MG63 (cell line): Measurements from ENCODE around the gene SLC6A18. TPM values are rescaled to one million over a fixed set of nuclear protein-coding genes. Genes with fewer than 3 reads are reported as not detected.

Experiments
- DNase-seq: peaks from one replicate; pipeline ENCODE4 v3.0.0-alpha.2; 2020
- H3K27me3 ChIP-seq: fragments of 250-450 bp; sonication (Bioruptor Pico); 2 replicates; pipeline ENCODE4 v1.5.1; 2020; ENCODE audit warnings: mild to moderate bottlenecking, moderate library complexity
- H3K36me3 ChIP-seq: fragments of 250-450 bp; sonication (Bioruptor Pico); 2 replicates; pipeline ENCODE4 v1.5.1; 2020; ENCODE audit warnings: mild to moderate bottlenecking, moderate library complexity
- H3K4me3 ChIP-seq: fragments of 250-450 bp; sonication (Bioruptor Pico); 2 replicates; pipeline ENCODE4 v1.5.1; 2020; ENCODE audit warnings: mild to moderate bottlenecking, moderate library complexity
- H3K9me3 ChIP-seq: fragments of 250-450 bp; sonication (Bioruptor Pico); 2 replicates; pipeline ENCODE4 v1.5.1; 2020; ENCODE audit warnings: mild to moderate bottlenecking, moderate library complexity
- total RNA-seq: library from RNA; depleted of rRNA; stranded (reverse); fragments of >200 nt; shearing (Covaris generic); gene quantifications from 2 replicates; pipeline ENCODE4 v1.2.3, GENCODE V29; 2014; ENCODE audit warnings: low replicate concordance; rRNA removed

SLC6A18 gene, protein sequence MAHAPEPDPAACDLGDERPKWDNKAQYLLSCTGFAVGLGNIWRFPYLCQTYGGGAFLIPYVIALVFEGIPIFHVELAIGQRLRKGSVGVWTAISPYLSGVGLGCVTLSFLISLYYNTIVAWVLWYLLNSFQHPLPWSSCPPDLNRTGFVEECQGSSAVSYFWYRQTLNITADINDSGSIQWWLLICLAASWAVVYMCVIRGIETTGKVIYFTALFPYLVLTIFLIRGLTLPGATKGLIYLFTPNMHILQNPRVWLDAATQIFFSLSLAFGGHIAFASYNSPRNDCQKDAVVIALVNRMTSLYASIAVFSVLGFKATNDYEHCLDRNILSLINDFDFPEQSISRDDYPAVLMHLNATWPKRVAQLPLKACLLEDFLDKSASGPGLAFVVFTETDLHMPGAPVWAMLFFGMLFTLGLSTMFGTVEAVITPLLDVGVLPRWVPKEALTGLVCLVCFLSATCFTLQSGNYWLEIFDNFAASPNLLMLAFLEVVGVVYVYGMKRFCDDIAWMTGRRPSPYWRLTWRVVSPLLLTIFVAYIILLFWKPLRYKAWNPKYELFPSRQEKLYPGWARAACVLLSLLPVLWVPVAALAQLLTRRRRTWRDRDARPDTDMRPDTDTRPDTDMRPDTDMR
- total RNA-seq: not detected in 2 replicates

DNA sequence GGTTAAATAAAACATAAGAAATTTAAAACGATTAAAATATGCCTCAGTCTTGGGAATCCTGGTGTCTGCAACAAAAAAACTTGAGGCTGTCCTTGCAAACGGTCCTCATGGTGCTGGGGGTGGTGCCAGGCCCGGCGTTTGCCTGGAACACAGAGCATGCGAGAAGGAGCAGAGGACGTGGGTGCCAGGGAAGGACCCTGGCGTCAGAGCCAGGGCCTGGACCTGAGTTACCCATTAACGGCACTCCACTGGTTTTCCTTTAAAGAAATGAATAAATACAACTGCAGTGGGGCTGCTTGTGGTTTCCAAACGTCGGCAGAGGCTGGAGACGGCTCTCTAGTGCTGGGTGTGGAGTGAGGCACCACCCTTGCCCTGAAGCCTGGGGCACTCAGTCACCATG, at the start of gene SLC6A18:
Gene SLC6A18, plus strand, starts transcription at position 301 of the 400 bp plus-strand sequence. Its CDS starts 97 bp downstream, at position 398.
- Histone ChIP-seq H3K27me3 (peaks cover 27% of the 10 kb centered on the region), H3K4me3 (no peak within 1 kb of the TSS), H3K36me3 (no peaks in the 10 kb centered on the region), H3K9me3 (no peaks in the 10 kb centered on the region)
- no peak for DNase-seq

DNA sequence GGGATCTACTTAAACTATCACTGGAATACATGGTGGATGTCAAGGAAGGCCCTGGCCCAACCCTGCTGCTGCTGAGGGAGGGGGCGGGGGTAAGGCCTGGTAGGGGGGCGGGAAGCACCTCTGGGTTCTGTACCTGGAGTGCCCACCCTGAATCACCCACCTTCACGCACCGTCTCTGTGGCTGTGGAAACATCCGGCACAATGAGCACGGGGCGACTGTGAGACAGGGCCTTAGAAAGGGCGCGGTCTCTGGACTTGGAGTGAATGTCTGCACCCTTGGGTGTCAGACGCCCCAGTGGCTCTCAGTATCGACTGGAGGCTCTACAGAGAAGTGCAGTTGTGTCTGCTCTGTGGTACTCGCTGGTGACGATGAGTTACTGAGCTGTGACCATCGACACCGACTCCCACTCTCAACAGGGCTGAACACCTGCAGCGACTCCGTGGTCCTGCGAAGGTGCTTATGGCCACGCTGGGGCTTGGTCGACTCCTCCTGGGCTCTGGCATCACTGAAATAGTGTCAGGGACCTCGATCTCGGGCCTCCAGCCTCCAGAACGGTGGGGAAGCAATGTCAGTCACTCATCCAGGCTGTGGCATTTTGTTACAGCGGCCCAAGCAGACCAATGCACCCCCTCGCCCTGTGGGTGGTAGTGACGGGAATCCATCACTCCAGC, 49.2 kb upstream of the SLC6A18 start:
- H3K36me3 ChIP-seq: no peaks in the 10 kb centered on the region
- no peak overlapping the region for H3K4me3 ChIP-seq
- H3K9me3 ChIP-seq: 0 out of 2 replicates have a peak, but pooled peaks cover 2% of the 10 kb centered on the region
- H3K27me3 ChIP-seq: no peaks in the 10 kb centered on the region
- DNase-seq: no peak

DNA sequence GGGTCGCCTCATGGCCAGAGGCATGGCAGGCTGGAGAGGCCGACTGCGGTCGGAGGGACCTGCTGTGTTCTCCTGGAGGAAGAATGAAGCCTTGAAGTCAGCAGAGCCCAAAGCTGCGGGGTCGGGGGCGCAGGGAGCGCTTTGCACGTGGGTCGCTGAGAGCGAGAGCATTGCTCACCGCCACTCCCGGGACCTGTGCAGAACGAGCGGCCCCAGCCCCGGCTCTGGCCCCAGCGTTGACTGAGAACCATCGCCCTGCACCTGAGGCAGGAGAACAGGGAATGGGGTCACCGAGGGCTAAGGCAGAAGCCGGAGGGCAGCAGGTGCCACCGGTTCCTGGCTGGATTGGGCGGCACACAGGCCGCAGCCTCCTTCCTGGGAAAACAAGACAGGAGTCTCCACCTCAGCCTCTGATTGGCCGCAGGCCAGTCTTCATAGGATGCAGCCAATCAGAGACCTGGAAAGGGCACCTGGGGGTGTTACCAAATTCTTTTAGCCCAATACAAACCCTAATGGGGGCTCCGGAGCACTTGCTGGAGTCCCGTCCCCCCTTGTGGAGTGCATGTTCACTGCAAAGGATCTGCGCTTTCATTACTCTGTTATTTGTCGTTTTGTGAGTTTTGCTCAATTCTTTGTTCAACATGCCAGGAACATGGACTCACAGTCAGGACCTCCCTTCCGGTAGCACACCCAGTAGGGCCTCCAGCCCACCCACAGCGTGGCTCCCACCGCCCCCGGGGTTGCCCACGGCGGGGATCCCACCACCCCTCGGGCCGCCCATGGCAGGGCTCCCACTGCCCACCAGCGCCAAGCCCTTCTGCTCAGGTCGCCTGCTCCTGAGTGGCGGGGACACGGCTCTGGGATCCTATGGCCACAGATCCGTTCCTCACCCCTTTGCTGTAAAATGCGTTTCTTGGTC, 48.4 kb upstream of the SLC6A18 start:
- no peaks in the 10 kb centered on the region for H3K27me3 ChIP-seq
- no peak overlapping the region for H3K4me3 ChIP-seq
- no peak for DNase-seq
- H3K36me3 ChIP-seq: no peaks in the 10 kb centered on the region
- H3K9me3 ChIP-seq: 0 out of 2 replicates have a peak, but pooled peaks cover 2% of the 10 kb centered on the region

DNA sequence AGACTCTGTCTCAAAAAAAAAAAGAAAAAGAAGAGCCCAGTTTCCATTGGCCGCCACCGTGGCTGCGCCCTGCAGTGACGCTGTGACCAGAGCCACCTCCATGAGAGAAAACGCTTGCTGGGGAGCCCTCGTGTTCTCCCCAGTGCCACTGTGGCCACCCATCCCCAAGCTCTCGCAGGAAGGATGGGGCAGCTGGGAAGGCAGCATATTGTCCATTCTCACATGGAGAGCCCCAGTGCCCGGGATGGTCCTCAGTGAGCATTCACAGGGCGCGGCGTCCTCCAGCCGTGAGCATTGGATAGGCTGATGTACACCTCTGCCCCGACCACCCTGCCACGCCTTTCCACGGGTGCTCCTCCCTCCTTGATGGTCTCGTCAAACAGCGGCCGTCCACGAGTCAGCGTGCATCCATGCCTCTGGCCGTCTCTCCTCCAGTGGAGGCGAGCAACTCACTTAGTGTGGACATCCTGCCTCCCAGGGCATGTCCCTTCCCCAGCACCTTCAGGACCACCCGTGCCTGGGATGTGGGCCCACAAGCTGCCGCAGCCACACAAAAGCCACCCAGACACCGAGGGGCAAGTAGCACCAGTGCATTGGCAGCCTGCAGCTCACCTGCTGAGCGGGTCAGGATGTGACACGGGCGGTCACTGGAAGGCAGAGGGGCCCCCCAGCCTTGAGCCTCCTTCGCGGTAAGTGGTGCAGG, 47.2 kb upstream of the SLC6A18 start:
- Histone ChIP-seq H3K4me3 (no peak overlapping the region), H3K9me3 (0 out of 2 replicates have a peak, but pooled peaks cover 2% of the 10 kb centered on the region), H3K36me3 (no peaks in the 10 kb centered on the region), H3K27me3 (no peaks in the 10 kb centered on the region)
- DNase-seq: no peak

DNA sequence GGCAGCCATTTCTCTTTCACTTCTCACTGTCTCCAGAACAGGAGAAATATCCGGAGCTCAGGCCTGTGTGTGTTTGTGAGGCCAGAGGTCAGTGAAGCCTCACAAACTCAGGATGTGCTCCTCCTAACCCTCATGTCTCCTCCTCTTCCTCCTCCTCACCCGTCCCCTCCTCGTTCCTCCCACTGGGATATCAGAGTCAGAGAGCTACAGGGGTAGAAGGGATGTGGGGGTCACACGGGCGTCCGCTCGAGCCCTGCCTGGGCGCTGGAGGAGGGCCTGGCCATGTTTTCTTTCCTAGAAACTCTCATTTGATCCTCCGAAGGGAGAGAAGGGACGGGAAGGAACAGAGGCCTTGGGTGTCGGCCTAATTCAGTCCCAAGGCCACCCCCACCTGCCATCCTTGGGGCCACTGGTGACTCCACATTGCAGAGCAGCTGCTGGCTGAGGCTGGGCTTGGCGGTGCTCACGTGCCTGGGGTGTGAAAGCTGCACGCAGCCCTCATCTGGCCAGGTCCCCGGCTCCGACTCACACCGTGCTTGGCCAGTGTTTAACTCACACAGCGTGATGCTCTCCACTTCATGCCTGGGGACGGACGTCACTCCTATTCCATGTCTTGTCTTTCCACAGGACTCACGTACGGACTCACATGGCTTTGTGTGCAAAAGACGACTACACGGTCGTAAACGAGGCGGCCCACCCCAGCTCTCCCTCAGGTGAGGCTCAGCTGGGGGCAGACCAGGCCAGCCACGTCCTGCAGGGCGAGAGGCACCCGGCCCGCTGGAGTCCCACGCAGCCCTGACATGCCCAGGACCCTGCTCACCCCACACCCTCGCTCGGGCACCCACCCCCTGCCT, 46.4 kb upstream of the SLC6A18 start:
- no peak for DNase-seq
- H3K9me3 ChIP-seq: no peaks in the 10 kb centered on the region
- no peaks in the 10 kb centered on the region for H3K36me3 ChIP-seq
- H3K4me3 ChIP-seq: no peak overlapping the region
- no peaks in the 10 kb centered on the region for H3K27me3 ChIP-seq

DNA sequence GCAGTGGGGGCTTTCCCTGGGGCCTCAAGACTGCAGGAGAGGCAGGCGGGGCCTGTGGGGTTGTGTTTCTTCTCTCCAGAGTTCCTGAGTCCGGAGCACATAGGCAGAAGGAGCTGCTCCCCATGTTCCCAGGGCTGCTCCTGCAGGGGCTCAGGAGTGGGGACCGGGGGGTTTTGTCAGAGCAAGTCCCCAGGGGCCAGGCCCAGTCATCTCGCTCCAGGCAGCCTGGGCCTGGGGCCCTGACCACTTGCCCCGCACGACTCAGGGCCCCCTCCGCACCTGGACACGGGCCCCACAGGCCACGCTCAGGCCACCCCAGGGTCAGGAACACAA, 45.8 kb upstream of the SLC6A18 start:
- H3K4me3 ChIP-seq: no peak overlapping the region

DNA sequence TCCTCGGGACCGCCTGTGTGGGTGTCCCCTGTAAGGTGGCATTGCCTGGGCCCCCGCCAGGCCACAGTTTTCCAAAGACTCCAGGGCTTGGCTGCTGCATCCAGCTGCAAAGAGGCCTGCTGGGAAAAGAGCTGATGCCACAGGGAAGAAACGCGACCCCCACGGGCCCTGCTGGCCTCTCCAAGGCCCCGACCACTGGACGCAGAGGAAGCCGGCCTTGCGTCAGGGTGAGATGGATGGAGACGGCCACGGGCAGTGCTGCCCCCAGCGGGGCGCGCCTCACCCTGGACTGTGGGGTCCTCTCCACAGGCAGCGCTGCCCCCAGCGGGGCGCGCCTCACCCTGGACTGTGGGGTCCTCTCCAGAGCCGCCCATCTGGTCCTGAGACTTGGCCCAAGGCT, 45.1 kb upstream of the SLC6A18 start:
- Histone ChIP-seq H3K9me3 (no peaks in the 10 kb centered on the region), H3K36me3 (no peaks in the 10 kb centered on the region)

More for the DNA sequence above, 45.8 kb upstream of the SLC6A18 start:
- no peaks in the 10 kb centered on the region for H3K36me3 ChIP-seq
- no peaks in the 10 kb centered on the region for H3K27me3 ChIP-seq
- no peak for DNase-seq
- H3K9me3 ChIP-seq: no peaks in the 10 kb centered on the region

DNA sequence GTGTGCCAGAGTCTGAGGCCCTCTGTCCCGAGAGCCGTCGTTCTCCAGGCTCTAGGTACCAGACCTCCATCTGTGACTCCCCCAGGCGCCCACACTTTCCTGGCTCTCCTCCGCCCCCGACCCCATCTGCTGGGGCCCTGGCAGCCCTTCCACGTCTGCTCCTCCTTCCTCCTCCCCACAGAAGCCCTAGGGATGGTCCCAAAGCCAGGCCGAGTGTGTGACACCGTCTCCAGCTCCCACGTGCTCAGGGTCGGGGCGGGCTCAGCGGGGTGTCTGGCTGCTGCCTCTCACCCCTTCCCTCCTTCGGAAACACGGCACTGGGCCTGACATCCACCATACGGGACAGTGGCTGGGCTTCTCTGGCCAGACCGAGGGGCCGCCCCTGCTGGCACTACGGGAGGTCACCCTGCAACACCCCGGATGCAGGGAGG, 44.3 kb upstream of the SLC6A18 start:
- Histone ChIP-seq H3K4me3 (no peak overlapping the region), H3K36me3 (no peaks in the 10 kb centered on the region), H3K27me3 (no peaks in the 10 kb centered on the region), H3K9me3 (no peaks in the 10 kb centered on the region)
- DNase-seq: no peak

More for the DNA sequence above, 45.1 kb upstream of the SLC6A18 start:
- H3K27me3 ChIP-seq: no peaks in the 10 kb centered on the region
- DNase-seq: no peak
- no peak overlapping the region for H3K4me3 ChIP-seq

DNA sequence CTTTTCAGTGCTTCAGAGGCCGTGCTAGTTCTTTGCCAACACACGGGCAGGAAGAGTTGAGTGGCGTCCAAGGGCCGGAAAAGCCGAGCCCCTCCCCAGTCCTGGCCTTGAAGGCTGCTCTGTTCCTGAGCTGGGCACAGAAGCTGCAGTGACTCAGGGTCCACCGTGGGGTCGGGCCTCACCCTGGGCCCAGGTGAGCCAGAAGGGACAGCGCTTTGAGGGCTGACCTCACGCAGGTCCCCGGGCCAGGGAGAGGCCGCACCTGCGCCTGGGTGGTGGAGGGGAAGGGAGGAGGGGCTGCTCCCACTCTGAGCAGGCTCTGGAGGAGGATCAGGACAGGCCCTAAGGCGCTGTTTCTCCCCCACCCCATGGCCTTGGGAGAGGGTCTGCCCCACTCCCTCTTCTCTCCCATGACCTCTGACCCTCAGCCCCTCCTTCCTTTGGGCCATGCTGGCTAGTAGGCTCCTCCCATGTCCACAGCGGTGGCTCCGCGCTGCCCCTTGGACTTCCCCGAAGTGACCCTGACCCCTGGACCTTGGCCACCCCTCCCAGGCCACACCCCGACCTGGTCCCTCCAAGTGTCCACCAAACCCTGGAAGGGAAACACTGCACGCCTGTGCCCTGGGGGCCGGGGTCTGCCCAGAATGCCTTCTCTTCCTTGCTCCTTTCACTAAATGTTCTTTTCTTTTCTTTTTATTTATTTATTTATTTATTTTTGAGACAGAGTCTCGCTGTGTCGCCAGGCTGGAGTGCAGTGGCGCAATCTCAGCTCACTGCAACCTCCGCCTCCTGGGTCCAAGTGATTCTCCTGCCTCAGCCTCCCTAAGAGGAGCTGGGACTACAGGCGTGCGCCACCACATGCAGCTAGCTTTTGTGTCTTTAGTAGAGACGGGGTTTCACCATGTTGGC, 43.5 kb upstream of the SLC6A18 start:
- H3K27me3 ChIP-seq: peaks cover 5% of the 10 kb centered on the region; the same call in 1 of the 2 replicates
- no peaks in the 10 kb centered on the region for H3K36me3 ChIP-seq
- H3K9me3 ChIP-seq: no peaks in the 10 kb centered on the region
- no peak overlapping the region for H3K4me3 ChIP-seq
- no peak for DNase-seq

DNA sequence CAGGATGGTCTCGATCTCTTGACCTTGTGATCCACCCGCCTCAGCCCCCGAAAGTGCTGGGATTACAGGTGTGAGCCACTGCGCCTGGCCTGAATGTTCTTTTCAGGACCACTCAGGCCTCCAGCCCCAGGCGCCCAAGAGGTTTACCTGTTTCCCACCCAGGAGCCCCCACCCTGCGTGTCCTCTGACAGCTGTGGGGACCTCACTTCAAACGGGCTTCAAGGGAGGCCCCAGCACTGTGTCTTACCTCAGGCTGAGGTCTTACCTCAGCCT, 42.9 kb upstream of the SLC6A18 start:
- no peaks in the 10 kb centered on the region for H3K9me3 ChIP-seq
- DNase-seq: no peak
- no peak overlapping the region for H3K4me3 ChIP-seq
- no peaks in the 10 kb centered on the region for H3K36me3 ChIP-seq
- peaks cover 8% of the 10 kb centered on the region for H3K27me3 ChIP-seq

DNA sequence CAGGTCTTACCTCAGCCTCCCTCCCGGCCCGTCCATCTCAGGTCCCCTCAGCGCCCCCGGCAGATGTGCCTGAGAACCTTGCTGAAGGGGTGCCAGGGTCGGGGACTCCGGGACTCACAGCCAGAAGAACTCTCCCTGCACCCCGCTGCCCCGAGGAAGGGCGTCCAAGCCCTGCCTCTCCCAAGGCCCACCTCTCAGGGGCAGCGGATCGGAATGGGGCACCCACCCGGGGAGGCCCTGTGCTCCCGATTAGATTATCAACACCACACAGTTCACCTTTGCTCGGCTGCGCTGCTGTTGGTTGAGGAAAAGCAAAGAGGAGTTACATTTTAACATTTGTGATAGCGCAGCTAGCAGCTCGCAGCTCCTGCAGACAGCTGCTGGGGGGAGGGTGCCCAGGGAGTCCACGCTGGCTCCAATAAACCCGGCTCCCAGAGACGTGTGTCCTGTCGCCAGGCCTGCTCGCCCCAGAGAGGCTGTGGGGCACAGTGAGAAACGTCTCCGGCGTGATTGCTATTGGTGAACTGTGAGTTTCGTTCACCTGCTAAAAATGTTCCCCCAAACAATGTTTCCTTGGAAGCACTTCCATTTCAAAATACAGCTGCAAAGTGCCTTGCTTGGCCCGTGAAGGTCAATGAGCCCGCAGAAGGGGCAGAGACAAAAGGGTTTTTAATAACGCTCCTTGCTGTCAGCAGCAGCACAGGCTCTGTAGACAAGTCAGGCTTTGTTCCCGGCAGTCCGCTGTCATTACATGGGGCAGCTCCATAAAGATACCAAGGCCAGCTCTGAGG, 42.4 kb upstream of the SLC6A18 start:
- Histone ChIP-seq H3K27me3 (peaks cover 14% of the 10 kb centered on the region), H3K36me3 (no peaks in the 10 kb centered on the region), H3K4me3 (no peak overlapping the region), H3K9me3 (no peaks in the 10 kb centered on the region)
- DNase-seq: no peak

DNA sequence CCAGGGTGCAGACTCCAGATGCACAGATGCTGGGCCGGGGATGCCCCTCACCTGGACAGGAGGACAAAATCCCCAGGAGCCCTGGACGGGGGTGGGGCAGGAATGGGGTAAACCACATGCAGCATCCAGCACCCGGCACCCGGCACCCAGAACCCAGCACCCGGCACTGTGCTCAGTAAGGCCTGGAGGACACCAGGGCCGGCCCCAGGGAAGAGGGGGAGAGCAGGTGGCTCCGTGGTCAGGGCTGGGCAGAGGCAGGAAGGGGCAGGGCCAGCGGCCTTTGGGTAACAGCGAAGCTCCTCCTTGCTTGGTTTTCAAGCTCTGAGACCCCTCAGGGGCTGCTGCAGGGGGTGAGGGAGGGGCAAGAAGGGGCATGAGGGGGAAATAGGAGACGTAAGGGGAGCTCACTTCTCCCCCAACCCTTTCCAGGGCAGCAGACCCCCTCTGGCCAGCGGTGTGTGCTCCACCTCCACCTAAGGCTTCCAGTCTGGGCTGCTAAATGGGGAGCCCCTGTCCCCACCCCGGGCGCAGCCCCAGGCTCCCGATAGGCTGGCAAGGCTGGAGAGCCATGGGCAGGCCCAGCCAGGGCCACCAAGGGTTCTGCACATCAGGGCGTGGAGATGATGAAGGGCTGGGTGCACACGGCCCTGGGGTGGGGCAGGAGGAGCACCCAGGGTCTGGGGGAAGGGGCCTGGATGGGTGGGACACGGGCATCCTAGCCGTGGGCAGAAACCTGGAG, 41.6 kb upstream of the SLC6A18 start:
- DNase-seq: no peak
- no peaks in the 10 kb centered on the region for H3K36me3 ChIP-seq
- no peaks in the 10 kb centered on the region for H3K9me3 ChIP-seq
- peaks cover 21% of the 10 kb centered on the region for H3K27me3 ChIP-seq
- H3K4me3 ChIP-seq: no peak overlapping the region

DNA sequence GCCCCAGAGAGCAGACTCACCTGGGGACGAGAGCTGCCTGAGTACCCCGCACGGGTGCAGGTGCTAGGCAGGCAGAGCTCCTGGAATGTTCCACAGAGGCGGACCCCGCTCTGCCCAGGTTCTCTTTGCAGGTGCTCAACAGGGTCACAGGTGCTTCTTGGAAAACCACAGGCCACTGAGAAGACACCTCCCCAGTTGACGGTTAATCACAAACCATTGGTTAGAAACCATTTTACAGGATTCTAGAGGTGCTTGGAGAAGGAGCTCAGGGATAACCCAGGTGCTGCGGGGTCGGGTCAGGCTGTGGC, 41.1 kb upstream of the SLC6A18 start:
- no peak overlapping the region for H3K4me3 ChIP-seq
- DNase-seq: no peak
- H3K27me3 ChIP-seq: peaks cover 26% of the 10 kb centered on the region
- no peaks in the 10 kb centered on the region for H3K36me3 ChIP-seq
- H3K9me3 ChIP-seq: no peaks in the 10 kb centered on the region
